ENCODE measurements around the gene DFFB.

Gene DFFB

GRCh38 chr1:3828391-3828790 is 28.9 kb upstream of the DFFB start:
- no peak for DNase-seq (ENCODE audit: low read depth in 3 of 3, low spot score in 1 of 3)

DNA sequence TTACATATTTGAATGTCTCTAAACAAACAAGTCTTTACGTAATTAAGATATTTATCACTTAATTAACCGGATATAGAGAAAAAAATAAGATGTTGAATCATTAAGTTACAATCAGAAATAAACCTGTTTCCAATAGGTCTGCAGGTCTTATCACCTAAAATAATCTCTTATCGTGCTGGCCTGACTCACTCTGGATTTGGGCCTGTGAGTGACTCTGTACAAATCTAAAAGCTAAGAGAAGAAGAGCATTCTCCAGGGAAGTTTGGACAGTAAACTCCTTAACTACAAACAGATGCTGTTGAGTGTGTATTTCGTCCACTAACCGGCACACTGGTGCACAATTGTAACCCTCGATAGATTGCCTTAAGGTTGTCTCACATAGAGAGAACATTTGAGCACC is 25.6 kb upstream of the DFFB start:
- no peak for DNase-seq (ENCODE audit: low read depth in 3 of 3, low spot score in 1 of 3)

- DNase-seq (ENCODE audit: low read depth in 3 of 3, low spot score in 1 of 3), result no peak
Observed at GRCh38 chr1:3834701-3835100, 22.6 kb upstream of the DFFB start.

DNA sequence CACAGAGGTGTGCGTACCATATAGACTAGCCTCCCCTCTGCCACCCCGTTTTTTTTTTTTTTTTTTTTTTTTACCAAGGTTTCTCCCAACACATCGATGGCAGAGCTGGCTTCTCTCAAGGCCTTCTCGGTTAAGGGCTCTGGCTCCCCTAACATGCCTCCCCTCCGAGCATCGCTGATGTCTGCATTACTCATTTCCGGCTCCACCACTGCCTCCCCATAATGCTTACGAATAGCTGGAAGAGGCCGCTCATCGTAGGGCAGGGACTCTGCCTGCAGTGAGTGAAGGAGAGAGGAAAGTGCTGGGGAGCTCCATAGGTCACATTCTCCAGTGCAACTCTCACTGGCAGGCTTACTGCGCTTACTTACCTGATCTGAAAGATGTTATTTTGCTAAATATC is 20.9 kb upstream of the DFFB start:
- DNase-seq (ENCODE audit: low read depth in 3 of 3, low spot score in 1 of 3), result no peak

- no peak for DNase-seq (ENCODE audit: low read depth in 3 of 3, low spot score in 1 of 3)
Observed at GRCh38 chr1:3837200-3837599, 20.1 kb upstream of the DFFB start.

GRCh38 chr1:3837685-3838084 is 19.6 kb upstream of the DFFB start:
- DNase-seq (ENCODE audit: low read depth in 3 of 3, low spot score in 1 of 3), result no peak

GRCh38 chr1:3838788-3839187 is 18.5 kb upstream of the DFFB start:
- DNase-seq (ENCODE audit: low read depth in 3 of 3, low spot score in 1 of 3), result no peak

- no peak for DNase-seq (ENCODE audit: low read depth in 3 of 3, low spot score in 1 of 3)
Observed at GRCh38 chr1:3841491-3841890, 15.8 kb upstream of the DFFB start.

GRCh38 chr1:3842912-3843311 is 14.4 kb upstream of the DFFB start:
- DNase-seq (ENCODE audit: low read depth in 3 of 3, low spot score in 1 of 3), result no peak

GRCh38 chr1:3846541-3846940 is 10.7 kb upstream of the DFFB start:
- no peak for DNase-seq (ENCODE audit: low read depth in 3 of 3, low spot score in 1 of 3)

DNA sequence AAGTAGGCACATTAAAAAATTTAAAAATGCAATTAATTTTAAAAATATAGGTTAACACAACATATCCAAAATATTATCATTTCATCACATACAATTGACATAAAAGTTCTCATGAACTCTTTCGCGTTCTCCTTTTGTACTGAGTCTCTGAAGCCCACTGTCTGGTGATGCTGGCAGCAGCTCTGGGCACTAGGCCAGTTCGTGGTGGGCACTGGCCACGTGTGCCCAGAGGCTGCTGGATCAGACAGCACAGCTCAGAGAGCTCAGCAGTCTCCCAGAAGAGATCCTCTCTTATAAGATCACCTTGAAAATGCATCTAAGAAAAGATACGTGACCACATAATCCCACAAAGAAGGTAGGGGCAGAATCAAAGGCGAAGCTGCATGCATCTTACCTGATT is 10.2 kb upstream of the DFFB start:
- DNase-seq (ENCODE audit: low read depth in 3 of 3, low spot score in 1 of 3), result no peak

DNA sequence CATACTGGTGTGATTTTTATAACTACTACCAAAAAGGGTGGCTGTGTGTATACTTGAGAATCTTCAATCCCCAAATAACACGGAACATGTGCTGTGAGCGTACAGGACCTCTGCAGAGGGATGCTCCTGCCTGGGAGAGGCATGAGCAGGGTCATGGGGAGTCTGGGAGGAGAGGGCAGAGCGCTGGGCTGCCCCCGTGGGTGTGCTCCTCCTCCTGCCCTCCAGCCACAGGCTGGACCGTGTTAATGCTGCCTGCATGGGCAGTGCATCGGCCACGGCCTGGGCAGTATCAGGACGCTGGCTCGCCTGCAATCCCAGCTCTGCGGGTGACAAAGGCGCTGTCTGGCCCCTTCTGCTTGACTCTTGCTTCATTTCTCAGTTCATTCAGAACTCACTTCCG is 6.4 kb upstream of the DFFB start:
- no peak for DNase-seq (ENCODE audit: low read depth in 3 of 3, low spot score in 1 of 3)

DNA sequence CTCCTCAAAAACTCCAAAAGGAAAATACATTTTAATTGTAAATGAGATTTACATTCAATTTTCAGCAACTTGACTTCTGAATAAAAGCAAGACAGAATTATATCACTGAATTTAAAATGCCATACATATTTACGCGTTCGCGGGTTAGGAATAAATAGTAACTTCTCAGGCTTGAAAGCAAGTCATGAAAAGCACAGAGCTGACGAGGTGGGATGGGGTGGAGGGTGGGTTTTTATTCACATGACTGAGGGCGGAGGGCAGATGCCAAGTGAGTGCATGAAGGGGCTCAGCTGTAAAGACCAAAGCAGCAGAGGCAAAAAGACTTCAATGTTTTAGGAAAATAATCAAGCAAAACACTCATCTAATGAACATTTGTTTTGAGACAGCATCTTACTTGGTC is 6.0 kb upstream of the DFFB start:
- DNase-seq (ENCODE audit: low read depth in 3 of 3, low spot score in 1 of 3), result no peak

DNA sequence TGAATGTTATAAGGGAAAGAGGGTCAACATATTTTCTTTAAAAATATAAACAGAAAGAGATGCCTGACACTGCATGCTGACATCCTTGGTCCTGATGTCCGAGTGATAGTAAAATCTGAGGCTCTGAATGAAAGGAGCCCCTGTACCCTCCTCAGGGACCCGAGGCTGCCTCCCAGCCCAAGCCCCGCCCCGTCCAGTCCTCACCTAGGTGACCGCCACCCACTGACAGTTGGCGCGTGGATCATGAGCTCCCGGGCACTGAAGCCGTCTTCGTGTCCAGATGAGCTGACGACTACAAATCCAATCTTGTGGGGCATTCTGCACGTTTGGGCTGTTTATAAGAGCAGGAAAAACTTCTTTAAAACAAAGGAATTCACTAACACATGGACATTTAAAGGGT is 5.2 kb upstream of the DFFB start:
- DNase-seq (ENCODE audit: low read depth in 3 of 3, low spot score in 1 of 3), result no peak

DNA sequence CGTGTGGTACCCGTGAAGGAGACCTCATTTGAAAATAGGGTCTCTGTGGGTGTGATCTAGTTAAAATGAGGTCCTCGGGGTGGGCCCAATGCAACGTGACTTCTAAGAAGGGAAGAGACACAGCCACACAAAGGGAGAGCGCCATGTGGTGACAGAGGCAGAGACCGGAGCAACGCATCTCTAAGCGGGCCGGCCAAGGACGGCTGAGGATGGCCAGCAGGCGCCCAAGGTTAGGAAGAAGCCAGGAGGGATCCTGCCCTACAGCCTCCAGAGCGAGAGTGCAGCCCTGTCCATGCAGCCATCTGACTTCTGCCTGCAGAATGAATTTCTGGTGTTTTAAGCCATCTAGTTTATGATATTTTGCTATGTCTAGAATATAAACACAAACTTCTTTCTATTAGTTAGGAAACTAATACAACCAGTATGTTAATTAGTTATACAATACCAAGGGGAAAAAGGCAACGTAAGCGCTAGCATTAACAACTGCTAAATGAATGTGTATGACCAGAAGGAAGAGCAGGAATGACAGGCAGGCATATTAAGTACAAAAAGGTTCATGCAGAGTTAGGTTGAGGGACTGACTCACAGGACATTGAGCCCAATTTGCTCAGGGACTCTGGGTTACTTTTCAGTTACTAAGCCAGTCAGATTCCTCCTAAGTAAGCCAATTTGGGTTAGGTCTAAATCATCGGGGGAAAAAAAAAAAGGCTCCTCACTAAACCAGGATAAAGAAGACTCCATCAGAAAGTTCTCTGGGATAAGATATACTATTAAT is 4.4 kb upstream of the DFFB start:
- DNase-seq (ENCODE audit: low read depth in 3 of 3, low spot score in 1 of 3), result no peak

GRCh38 chr1:3857791-3858129 is 484 bp downstream of the DFFB start:
- peak in 1 of 3 donors; percentile 4 for DNase-seq (ENCODE audit: low read depth in 3 of 3, low spot score in 1 of 3)

DNA sequence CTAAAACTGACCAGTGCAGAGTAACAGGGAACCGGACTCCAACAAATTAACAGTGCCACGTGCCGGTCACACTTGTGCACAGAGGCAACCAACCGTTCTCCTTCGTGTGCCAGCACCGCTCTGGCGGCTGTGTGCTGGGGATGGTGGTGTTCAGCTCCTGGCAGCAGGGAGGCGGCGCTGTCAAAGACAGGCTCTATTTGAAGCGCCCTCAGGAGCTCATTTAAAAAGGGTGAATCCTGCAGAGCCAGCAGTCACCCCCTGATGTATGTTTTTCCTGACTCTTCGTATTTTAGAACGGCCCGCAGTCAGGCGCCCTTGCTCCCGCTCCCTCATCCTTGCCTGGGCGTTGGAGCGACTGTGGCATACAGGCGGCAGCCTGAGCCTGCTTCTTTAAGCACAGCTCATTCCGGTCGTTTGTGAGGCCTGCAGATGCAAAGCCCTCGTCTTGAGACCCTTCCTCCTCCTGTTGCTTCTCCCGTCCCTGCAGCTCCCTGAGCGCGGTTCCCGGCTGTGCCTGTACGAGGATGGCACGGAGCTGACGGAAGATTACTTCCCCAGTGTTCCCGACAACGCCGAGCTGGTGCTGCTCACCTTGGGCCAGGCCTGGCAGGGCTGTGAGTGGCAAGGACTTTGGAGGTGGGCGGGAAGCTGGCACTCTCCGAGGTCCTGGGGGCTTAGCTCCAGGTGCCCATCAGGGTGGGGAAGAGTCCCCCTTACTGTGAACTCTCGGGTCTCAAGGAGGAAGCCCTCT is 1.1 kb downstream of the DFFB start:
- DNase-seq (ENCODE audit: low read depth in 3 of 3, low spot score in 1 of 3), result no peak

GRCh38 chr1:3863231-3863935 is 6.1 kb downstream of the DFFB start:
- no peak for DNase-seq (ENCODE audit: low read depth in 3 of 3, low spot score in 1 of 3)

- DNase-seq (ENCODE audit: low read depth in 3 of 3, low spot score in 1 of 3), result no peak
Observed at GRCh38 chr1:3864884-3865283, 7.6 kb downstream of the DFFB start.

DNA sequence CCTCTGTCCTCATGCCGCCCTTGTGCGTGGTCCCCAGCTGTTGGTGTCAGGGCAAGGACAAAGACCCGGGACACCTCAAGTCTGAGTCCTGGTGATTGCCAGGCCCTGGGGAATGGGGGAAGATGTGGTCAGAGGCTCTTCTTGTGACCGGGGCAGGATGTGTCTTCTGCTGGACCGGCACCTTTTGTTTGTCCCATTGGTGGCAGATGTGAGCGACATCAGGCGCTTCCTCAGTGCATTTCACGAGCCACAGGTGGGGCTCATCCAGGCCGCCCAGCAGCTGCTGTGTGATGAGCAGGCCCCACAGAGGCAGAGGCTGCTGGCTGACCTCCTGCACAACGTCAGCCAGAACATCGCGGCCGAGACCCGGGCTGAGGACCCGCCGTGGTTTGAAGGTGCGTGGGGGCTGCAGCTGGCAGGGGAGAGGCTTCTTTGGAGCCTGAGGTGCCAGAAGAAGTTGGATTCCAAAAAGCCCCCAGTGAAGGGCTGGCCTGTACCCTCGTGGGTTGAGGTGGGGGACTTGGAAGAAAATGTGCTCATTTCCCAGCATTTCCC is 8.4 kb downstream of the DFFB start:
- DNase-seq (ENCODE audit: low read depth in 3 of 3, low spot score in 1 of 3), result no peak

DNA sequence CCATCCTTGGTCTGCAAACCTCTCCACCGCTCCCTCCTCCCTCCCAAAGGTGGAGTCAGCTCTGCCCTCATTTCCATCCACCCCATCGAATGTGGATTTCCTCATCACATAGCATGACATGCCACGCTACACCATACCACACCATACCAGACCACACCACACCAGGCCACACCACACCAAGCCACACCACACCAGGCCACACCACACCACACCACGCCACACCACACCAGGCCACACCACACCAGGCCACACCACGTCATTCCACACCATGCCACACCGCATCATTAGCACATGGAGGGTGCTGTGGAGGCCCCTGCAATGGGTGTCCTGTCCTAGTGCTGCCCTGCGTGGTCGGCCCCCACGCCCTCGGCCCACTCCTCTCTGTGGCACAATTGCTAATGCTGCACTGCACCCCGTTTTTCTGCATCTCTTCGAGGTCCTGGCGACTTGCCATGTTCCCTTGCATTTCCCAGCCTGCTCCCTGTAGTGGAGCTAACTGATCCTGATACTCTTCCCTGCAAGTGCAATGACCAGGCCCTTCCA is 11.3 kb downstream of the DFFB start:
- no peak for DNase-seq (ENCODE audit: low read depth in 3 of 3, low spot score in 1 of 3)

Data from stimulated activated CD4-positive, alpha-beta T cell treated with anti-CD3 and anti-CD28 coated beads, TNF-alpha, amount 100 ng/mL, for 1 hour (primary cell).